B cell (primary cell): Measurements from ENCODE around the gene MEN1. TPM values are rescaled to one million over a fixed set of nuclear protein-coding genes. Genes with fewer than 3 reads are reported as not detected.
A peak's percentile ranks its signal among the peaks of the same experiment; 100 is the strongest.

Experiments
- ATAC-seq: fragments of 200-7000 bp; cut with Tn5 transposase; one replicate; pipeline ENCODE4 v1.10.0; 2021; ENCODE audit warnings: low read depth, mild to moderate bottlenecking, moderate number of reproducible peaks, moderate library complexity
- CTCF ChIA-PET: fragments of 350-600 bp; sonication (Branson Sonifier 250); formaldehyde crosslinking; loops from one replicate; lab custom pipeline; 2021; ENCODE audit warnings: antibody characterized with exemption, inconsistent platforms; lab: Charles Lee
- POLR2A ChIA-PET: fragments of 350-600 bp; sonication (Branson Sonifier 250); formaldehyde crosslinking; loops from one replicate; lab custom pipeline; 2021; ENCODE audit warnings: antibody characterized with exemption; lab: Charles Lee
- DNase-seq: peaks from one replicate; pipeline ENCODE4 v3.0.0; 2013
- H2AFZ ChIP-seq: 2 replicates; pipeline ENCODE4 v1.6.1; 2012; ENCODE audit warnings: mild to moderate bottlenecking, low read depth, low read length; ENCODE audit not compliant: insufficient read depth, poor library complexity, severe bottlenecking
- H3K27ac ChIP-seq, 2 donors: 1 replicate in 1 of 2; 2 replicates in 1 of 2; pipeline ENCODE4 v1.5.1; 2012 to 2013; ENCODE audit warnings: low read length in 2 of 2, mild to moderate bottlenecking in 2 of 2, moderate library complexity in 1 of 2
- H3K27me3 ChIP-seq, 4 experiments: fragments of 200-600 bp in 1 of 4; sonication (generic) in 1 of 4; replicated peaks in 1 of 4; 1 replicate in 2 of 4; 2 replicates in 2 of 4; pipeline versions ENCODE4 v1.6.1 to v1.7.0; 2013 to 2016; ENCODE audit warnings: low read length in 3 of 4, mild to moderate bottlenecking in 2 of 4, mixed read lengths in 1 of 4, moderate library complexity in 1 of 4; ENCODE audit not compliant: insufficient read depth in 4 of 4, control insufficient read depth in 3 of 4; ENCODE audit errors: control extremely low read depth in 1 of 4
- H3K36me3 ChIP-seq, 2 experiments: replicated peaks in 1 of 2; 1 replicate in 1 of 2; 2 replicates in 1 of 2; pipeline versions ENCODE4 v1.6.1 to v1.7.1; 2013; ENCODE audit warnings: low read length in 1 of 2; ENCODE audit not compliant: insufficient read depth in 2 of 2, control insufficient read depth in 1 of 2; ENCODE audit errors: control extremely low read depth in 1 of 2, extremely low read depth in 1 of 2
- H3K4me1 ChIP-seq, 2 donors: fragments of 200-600 bp in 1 of 2; sonication (generic) in 1 of 2; 1 replicate in 1 of 2; 2 replicates in 1 of 2; pipeline versions ENCODE4 v1.5.1 to v1.6.1; 2013 to 2017; ENCODE audit warnings: low read length in 2 of 2; ENCODE audit not compliant: control insufficient read depth in 2 of 2, insufficient read depth in 2 of 2
- H3K4me2 ChIP-seq: replicated peaks from 2 replicates; pipeline ENCODE3; 2012; ENCODE audit warnings: mild to moderate bottlenecking, low read depth, low read length; ENCODE audit not compliant: poor library complexity, severe bottlenecking
- H3K4me3 ChIP-seq, 5 experiments: fragments of 200-600 bp in 1 of 5; sonication (generic) in 1 of 5; 1 replicate in 3 of 5; 2 replicates in 2 of 5; pipeline versions ENCODE4 v1.5.1 to v1.7.0; 2011 to 2016; ENCODE audit warnings: low read length in 4 of 5, mild to moderate bottlenecking in 4 of 5, low read depth in 2 of 5, control low read depth in 1 of 5, moderate library complexity in 1 of 5; ENCODE audit not compliant: insufficient read depth in 1 of 5; ENCODE audit errors: control extremely low read depth in 1 of 5, extremely low read depth in 1 of 5
- H3K79me2 ChIP-seq: fragments of 200-600 bp; sonication (generic); one replicate; pipeline ENCODE4 v1.6.0; 2016; ENCODE audit warnings: low read length; ENCODE audit not compliant: control insufficient read depth, insufficient read depth
- H3K9ac ChIP-seq: fragments of 200-600 bp; sonication (generic); 2 replicates; pipeline ENCODE4 v1.6.1; 2017; ENCODE audit warnings: mild to moderate bottlenecking, low read length, moderate library complexity
- H3K9me3 ChIP-seq, 3 donors: one replicate each; pipeline versions ENCODE4 v1.6.1 to v1.7.1; 2013; ENCODE audit warnings: low read length in 2 of 3; ENCODE audit not compliant: control insufficient read depth in 2 of 3, insufficient read depth in 1 of 3; ENCODE audit errors: control extremely low read depth in 1 of 3
- H4K20me1 ChIP-seq: 2 replicates; pipeline ENCODE4 v1.6.0; 2012; ENCODE audit warnings: mild to moderate bottlenecking, low read length; ENCODE audit not compliant: insufficient read depth, control insufficient read depth, poor library complexity, severe bottlenecking
- H3K27ac Mint-ChIP-seq: one replicate; pipeline ENCODE4 v1.8.0; 2021; ENCODE audit warnings: mixed read lengths
- H3K27me3 Mint-ChIP-seq: one replicate; pipeline ENCODE4 v1.8.0; 2021; ENCODE audit warnings: mixed read lengths
- H3K4me1 Mint-ChIP-seq: one replicate; pipeline ENCODE4 v1.8.0; 2021; ENCODE audit warnings: mixed read lengths
- H3K4me3 Mint-ChIP-seq: one replicate; pipeline ENCODE4 v1.8.0; 2021; ENCODE audit warnings: mixed read lengths
- H3K9me3 Mint-ChIP-seq: one replicate; pipeline ENCODE4 v1.8.0; 2022; ENCODE audit warnings: mixed read lengths; ENCODE audit not compliant: insufficient read depth
- CTCF ChIP-seq: fragments of 200-600 bp; IDR thresholded peaks from one replicate; pipeline ENCODE4 v1.8.0; 2022; ENCODE audit warnings: antibody characterized with exemption, mild to moderate bottlenecking
- EZH2 ChIP-seq: IDR thresholded peaks from 2 replicates; pipeline ENCODE4 v1.6.1; 2012; ENCODE audit warnings: borderline replicate concordance, low read depth, mild to moderate bottlenecking, moderate library complexity, low read length; ENCODE audit not compliant: insufficient read depth, poor library complexity, severe bottlenecking
- WGBS: methylation state at CpG from one replicate; pipeline ENCODE4 v1.1.5; 2013; ENCODE audit warnings: missing lambda C conversion rate; ENCODE audit not compliant: insufficient coverage; 5-methylcytosine and 5-hydroxymethylcytosine counted together
- intact Hi-C: fragments of 100-400 bp; cut with micrococcal nuclease; formaldehyde crosslinking; loops from one replicate; pipeline ENCODE4 v1.10.0; 2022
- polyA plus RNA-seq: library from polyadenylated mRNA; depleted of rRNA; stranded (reverse); fragments of >200 nt; gene quantifications from 2 replicates; pipeline ENCODE4 v1.2.3, GENCODE V29; 2012
- total RNA-seq, 2 donors: library from RNA; stranded (reverse); fragments of 120-200 nt in 1 of 2; gene quantifications; 1 replicate in 1 of 2; 2 replicates in 1 of 2; pipeline versions ENCODE4 v1.2.3 to v1.2.4, GENCODE V29; 2013 to 2022

The MEN1 gene
- total and polyA plus RNA-seq, 2 donors (not counting 1 experiment from before 2014, with no cell fraction given): 48.2 to 68.5 TPM

DNA sequence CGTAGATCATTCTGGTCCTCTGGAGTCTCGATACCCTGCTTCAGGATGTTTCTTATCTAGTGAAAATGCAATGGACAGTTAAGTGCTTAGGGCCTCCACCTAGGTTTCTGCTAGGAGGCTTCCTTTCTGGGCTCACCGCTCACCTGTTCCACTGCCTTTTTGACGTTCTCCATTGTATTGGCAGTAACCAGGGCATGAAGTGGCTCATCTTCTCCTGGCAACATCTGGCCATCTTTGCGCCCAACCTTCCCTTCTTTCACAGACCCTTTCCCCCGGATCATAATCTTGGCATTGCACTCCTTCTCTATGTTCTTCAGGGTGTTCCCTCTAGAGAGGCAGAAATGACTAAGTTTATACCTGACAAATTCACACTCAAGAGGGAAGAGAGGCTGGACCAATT lies 41.1 kb downstream of the MEN1 start:
- Histone ChIP-seq H3K27ac (peak overlapping the region in 1 of 2 donors; percentile 94), H3K4me1 (peaks cover 84 to 96% of the 10 kb centered on the region in 2 donors), H2AFZ (no peak overlapping the region), H3K79me2 (peaks cover 73% of the 10 kb centered on the region), H3K4me2 (no peak overlapping the region), H4K20me1 (peaks cover 82% of the 10 kb centered on the region), H3K9me3 (no peaks in the 10 kb centered on the region), H3K9ac (no peak overlapping the region), H3K4me3 (no peak overlapping the region), H3K27me3 (no peaks in the 10 kb centered on the region), H3K36me3 (peaks cover 12 to 94% of the 10 kb centered on the region in 2 experiments)
- H3K4me3 Mint-ChIP-seq: peak overlapping the region; percentile 32
- no peaks in the 10 kb centered on the region for H3K9me3 Mint-ChIP-seq
- ChIA-PET POLR2A (interaction anchor here (0.6 to 2.5 kb wide), 3 partner anchors 25 to 28 kb away, joined by 6 to 10 read pairs (median 7); partner anchors contain the start of gene RASGRP2), CTCF (interaction anchor here (2.2 to 12.2 kb wide), 2 partner anchors 7 to 22 kb away, joined by 20 to 280 read pairs; partner anchors contain the start of gene RASGRP2)
- H3K4me1 Mint-ChIP-seq: peaks cover 89% of the 10 kb centered on the region
- H3K27ac Mint-ChIP-seq: peak overlapping the region; percentile 82
- no peak for TF ChIP-seq CTCF
- no peak for TF ChIP-seq EZH2
- WGBS: 97% methylated on average over 6 of the region's 6 CpGs
- H3K27me3 Mint-ChIP-seq: no peaks in the 10 kb centered on the region
- DNase-seq (no peak), ATAC-seq (no peak)
- intact Hi-C loops: no loop called here

DNA sequence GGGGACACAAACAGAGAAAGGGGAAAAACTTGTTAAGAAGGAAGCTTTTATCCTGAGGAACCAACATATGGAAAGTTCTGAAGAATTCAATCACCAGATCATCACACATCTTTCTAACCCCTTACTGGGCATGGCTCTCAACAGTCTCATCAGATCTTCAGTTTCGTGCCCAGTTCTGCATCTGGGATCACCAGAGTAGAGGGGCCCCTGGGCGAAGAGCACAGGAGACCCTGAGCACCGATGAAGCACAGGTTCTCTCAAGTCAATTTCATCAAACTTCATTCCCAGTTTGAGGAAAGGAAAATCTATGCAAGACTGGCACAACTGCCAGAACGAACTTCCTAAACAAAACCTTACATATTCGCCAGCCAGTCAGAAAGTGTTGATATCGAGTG lies 42.1 kb downstream of the MEN1 start:
- WGBS: 88% methylated on average over 5 of the region's 6 CpGs
- Mint-ChIP-seq H3K27me3 (no peaks in the 10 kb centered on the region), H3K27ac (peak overlapping the region; percentile 92), H3K4me1 (peaks cover 91% of the 10 kb centered on the region), H3K9me3 (no peaks in the 10 kb centered on the region), H3K4me3 (peak overlapping the region; percentile 66)
- peak overlapping the region; percentile 54 for H3K4me2 ChIP-seq
- H3K36me3 ChIP-seq: peaks cover 9 to 92% of the 10 kb centered on the region in 2 experiments
- peaks cover 85 to 96% of the 10 kb centered on the region in 2 donors for H3K4me1 ChIP-seq
- intact Hi-C loops: no loop called here
- no peak overlapping the region for H3K4me3 ChIP-seq
- DNase-seq (no peak), ATAC-seq (no peak)
- H3K27ac ChIP-seq: peak overlapping the region; percentile 64 to 75
- H2AFZ ChIP-seq: no peak overlapping the region
- no peaks in the 10 kb centered on the region for H3K9me3 ChIP-seq
- H3K9ac ChIP-seq: no peak overlapping the region
- TF ChIP-seq EZH2 (no peak), CTCF (no peak)
- peaks cover 76% of the 10 kb centered on the region for H4K20me1 ChIP-seq
- ChIA-PET POLR2A (interaction anchor here (1.4 to 2.5 kb wide), 3 partner anchors 8 to 24 kb away, joined by 4 to 10 read pairs (median 8); partner anchors contain the start of genes RASGRP2 and SF1), CTCF (interaction anchor here (0.9 to 12.2 kb wide), 9 partner anchors 8 to 102 kb away, joined by 3 to 280 read pairs (median 4); partner anchors contain the start of genes RASGRP2 and SF1)
- no peaks in the 10 kb centered on the region for H3K27me3 ChIP-seq
- H3K79me2 ChIP-seq: peaks cover 63% of the 10 kb centered on the region
